HEK293 (cell line): Measurements from ENCODE around the gene NCEH1.

Source experiments
- CTCF ChIP-seq: fragments of 450-650 bp; formaldehyde crosslinking; IDR thresholded peaks from 2 replicates; pipeline ENCODE4 v1.5.1; 2016; ENCODE audit warnings: missing biosample characterization, missing genetic modification characterization
- ZBTB7A ChIP-seq: fragments of 450-650 bp; formaldehyde crosslinking; IDR thresholded peaks from 2 replicates; pipeline ENCODE4 v1.5.1; 2016; ENCODE audit warnings: low read depth, missing biosample characterization, missing genetic modification characterization
- ZNF302 ChIP-seq: fragments of 450-650 bp; formaldehyde crosslinking; IDR thresholded peaks from 2 replicates; pipeline ENCODE4 v1.5.1; 2016; ENCODE audit warnings: missing biosample characterization, missing genetic modification characterization, low read depth
- ZNF362 ChIP-seq: fragments of 450-650 bp; formaldehyde crosslinking; IDR thresholded peaks from 2 replicates; pipeline ENCODE4 v1.5.1; 2016; ENCODE audit warnings: missing biosample characterization, missing genetic modification characterization
- ZNF37A ChIP-seq: fragments of 450-650 bp; IDR thresholded peaks from 2 replicates; pipeline ENCODE4 v1.5.1; 2018; ENCODE audit warnings: missing biosample characterization, missing genetic modification characterization
- ZNF555 ChIP-seq: fragments of 450-650 bp; formaldehyde crosslinking; conservative IDR thresholded peaks from 2 replicates; pipeline ENCODE4 v1.5.1; 2017; ENCODE audit warnings: missing biosample characterization, mild to moderate bottlenecking, missing genetic modification characterization, inconsistent platforms
- ZNF830 ChIP-seq: fragments of 450-650 bp; IDR thresholded peaks from 2 replicates; pipeline ENCODE4 v1.5.0; 2018; ENCODE audit warnings: missing biosample characterization, missing genetic modification characterization, low read depth, mild to moderate bottlenecking, moderate library complexity

- TF ChIP-seq CTCF (tag by site-specific recombination) (no peak), ZNF830 (tag by site-specific recombination) (no peak), ZNF555 (no peak), ZNF302 (no peak), ZNF362 (tag by site-specific recombination) (no peak), ZNF37A (tag by site-specific recombination) (no peak), ZBTB7A (tag by site-specific recombination) (no peak)
These were observed 66.6 kb downstream of the NCEH1 start for GRCh38 chr3:172644258-172644657.
